ENCODE results near the gene PTPRD. TPM values are rescaled to one million over a fixed set of nuclear protein-coding genes. Genes with fewer than 3 reads are reported as not detected.

The PTPRD gene
- total and polyA plus RNA-seq, 2 of the 4 experiments (the other 2 are of a cell fraction), result 0.07 to 0.18 TPM

DNA sequence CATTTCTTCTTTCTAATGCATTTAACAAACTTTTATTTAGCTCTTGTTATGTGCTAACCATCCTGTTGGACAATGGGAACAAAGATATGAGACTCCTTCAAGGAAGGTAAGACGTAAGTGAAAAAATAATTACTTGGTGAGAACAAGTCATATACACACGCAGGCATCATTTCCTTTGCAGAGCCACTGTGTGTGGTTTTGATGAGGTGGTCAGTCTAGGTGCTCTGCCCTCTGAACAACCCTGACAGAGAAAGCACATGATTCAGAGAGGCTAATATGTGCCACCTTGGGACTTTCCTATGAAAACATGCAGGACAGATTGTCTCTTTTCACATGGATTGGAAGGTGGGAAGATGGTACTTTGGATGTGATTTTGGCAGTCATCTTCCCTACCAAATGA, 1650.7 kb downstream of the PTPRD start:
- ChIA-PET CTCF (no interaction called here), POLR2A (ENCODE audit: unreplicated experiment) (no interaction called here)
- Histone ChIP-seq H2BK20ac (ENCODE audit: low read depth, low read length) (no peak overlapping the region), H3K27me3 (ENCODE audit: control insufficient read depth, insufficient read depth, low read length) (no peaks in the 10 kb centered on the region), H3K79me1 (ENCODE audit: low read depth in 1 of 2, low read length in 2 of 2) (no peaks in the 10 kb centered on the region), H2AK5ac (ENCODE audit: low read depth, low read length) (no peak overlapping the region), H3K56ac (ENCODE audit: extremely low read depth, insufficient read depth, low read length) (no peak overlapping the region), H3K23ac (ENCODE audit: low read depth, low read length) (no peak overlapping the region), H3K4me1 (ENCODE audit: control insufficient read depth, insufficient read depth, low read length) (no peaks in the 10 kb centered on the region), H4K5ac (ENCODE audit: low read depth, low read length) (no peak overlapping the region), H3K4me2 (ENCODE audit: low read depth, low read length) (no peak overlapping the region), H2AK9ac (replicated peaks; ENCODE audit: low read depth, low read length, poor library complexity) (no peak overlapping the region), H4K20me1 (ENCODE audit: insufficient read depth, low read length) (no peaks in the 10 kb centered on the region), H3K36me3 (ENCODE audit: control insufficient read depth, insufficient read depth, low read length) (no peaks in the 10 kb centered on the region), H2AFZ (replicated peaks; ENCODE audit: low read length, poor library complexity) (no peak overlapping the region), H3K9me1 (ENCODE audit: insufficient read depth, low read length) (no peaks in the 10 kb centered on the region), H3K27ac (ENCODE audit: insufficient read depth, low read length) (no peak overlapping the region), H2BK5ac (ENCODE audit: low read depth, low read length, poor library complexity, severe bottlenecking) (no peak overlapping the region), H2BK120ac (ENCODE audit: low read depth, low read length) (no peak overlapping the region), H4K8ac (ENCODE audit: low read depth in 2 of 2, low read length in 2 of 2) (no peak overlapping the region), H4K91ac (ENCODE audit: insufficient read depth, low read depth, low read length) (no peak overlapping the region), H3K9me3 (ENCODE audit: control insufficient read depth, insufficient read depth, low read length) (peaks cover 2% of the 10 kb centered on the region; the same call in 1 of the 2 replicates), H2BK15ac (ENCODE audit: low read depth, low read length) (no peak overlapping the region), H3K4ac (ENCODE audit: low read depth, low read length) (no peak overlapping the region), H3K9ac (ENCODE audit: low read depth, low read length) (no peak overlapping the region), H3K4me3 (ENCODE audit: insufficient read depth, low read depth, low read length) (no peak overlapping the region), H3K14ac (replicated peaks; ENCODE audit: low read depth, low read length) (no peak overlapping the region), H3K18ac (ENCODE audit: low read depth, low read length) (no peak overlapping the region)
- no peak for DNase-seq
- ATAC-seq (ENCODE audit: low read depth), result no peak
- in situ Hi-C loops (cut with MboI; ENCODE audit: low sequenced_read_pairs), result no loop called here
- TF ChIP-seq CEBPB (IDR thresholded peaks at IDR 0.05; ENCODE audit: low read depth, low read length) (no peak), CTCF (conservative IDR thresholded peaks at IDR 0.05; ENCODE audit: low read depth, low read length) (no peak), FOS (IDR thresholded peaks at IDR 0.05; ENCODE audit: low read depth, low read length) (no peak), MXI1 (IDR thresholded peaks at IDR 0.05; ENCODE audit: borderline replicate concordance, low read depth, low read length) (no peak), RCOR1 (IDR thresholded peaks at IDR 0.05; ENCODE audit: insufficient replicate concordance, low read length) (no peak), MAFK (IDR thresholded peaks at IDR 0.05; ENCODE audit: low read depth, low read length) (no peak), NFE2L2 (IDR thresholded peaks at IDR 0.05; ENCODE audit: low read depth, low read length) (no peak), RAD21 (IDR thresholded peaks at IDR 0.05; ENCODE audit: low read length) (no peak), RFX5 (IDR thresholded peaks at IDR 0.05; ENCODE audit: low read depth, low read length) (no peak), POLR2A (IDR thresholded peaks at IDR 0.05; ENCODE audit: low read depth, low read length) (no peak), CHD1 (IDR thresholded peaks at IDR 0.05; ENCODE audit: low read depth, low read length) (no peak), MAZ (IDR thresholded peaks at IDR 0.05; ENCODE audit: borderline replicate concordance, low read depth, low read length) (no peak), BHLHE40 (IDR thresholded peaks at IDR 0.05; ENCODE audit: low read depth, low read length) (no peak)
- TF ChIP-seq, protein P1, sequence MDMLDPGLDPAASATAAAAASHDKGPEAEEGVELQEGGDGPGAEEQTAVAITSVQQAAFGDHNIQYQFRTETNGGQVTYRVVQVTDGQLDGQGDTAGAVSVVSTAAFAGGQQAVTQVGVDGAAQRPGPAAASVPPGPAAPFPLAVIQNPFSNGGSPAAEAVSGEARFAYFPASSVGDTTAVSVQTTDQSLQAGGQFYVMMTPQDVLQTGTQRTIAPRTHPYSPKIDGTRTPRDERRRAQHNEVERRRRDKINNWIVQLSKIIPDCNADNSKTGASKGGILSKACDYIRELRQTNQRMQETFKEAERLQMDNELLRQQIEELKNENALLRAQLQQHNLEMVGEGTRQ (IDR thresholded peaks at IDR 0.05; ENCODE audit: low read depth, low read length), result no peak
- TF ChIP-seq, protein P2, sequence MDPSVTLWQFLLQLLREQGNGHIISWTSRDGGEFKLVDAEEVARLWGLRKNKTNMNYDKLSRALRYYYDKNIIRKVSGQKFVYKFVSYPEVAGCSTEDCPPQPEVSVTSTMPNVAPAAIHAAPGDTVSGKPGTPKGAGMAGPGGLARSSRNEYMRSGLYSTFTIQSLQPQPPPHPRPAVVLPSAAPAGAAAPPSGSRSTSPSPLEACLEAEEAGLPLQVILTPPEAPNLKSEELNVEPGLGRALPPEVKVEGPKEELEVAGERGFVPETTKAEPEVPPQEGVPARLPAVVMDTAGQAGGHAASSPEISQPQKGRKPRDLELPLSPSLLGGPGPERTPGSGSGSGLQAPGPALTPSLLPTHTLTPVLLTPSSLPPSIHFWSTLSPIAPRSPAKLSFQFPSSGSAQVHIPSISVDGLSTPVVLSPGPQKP (IDR thresholded peaks at IDR 0.05; ENCODE audit: borderline replicate concordance, low read depth, low read length), result no peak
- dilution Hi-C loops (cut with HindIII; ENCODE audit: low sequenced_read_pairs, unreplicated experiment), result no loop called here
- no TSS peak for BruUV-seq (replicated peaks)
- WGBS, 2 experiments (ENCODE audit: extremely low coverage in 2 of 2, insufficient read length in 1 of 2), result no CpG with 5 or more reads among the region's 2 CpGs
- intact Hi-C loops (cut with micrococcal nuclease), result no loop called here
